Ramos (cell line): Measurements from ENCODE around the gene ZBTB20.

Experiments used
- in situ Hi-C: fragments of 300-500 bp; cut with MboI; formaldehyde crosslinking; loops from one replicate; pipeline ENCODE4 v1.14.3; 2022; ENCODE audit warnings: low sequenced_read_pairs; ENCODE audit not compliant: unreplicated experiment

The ZBTB20 gene

DNA sequence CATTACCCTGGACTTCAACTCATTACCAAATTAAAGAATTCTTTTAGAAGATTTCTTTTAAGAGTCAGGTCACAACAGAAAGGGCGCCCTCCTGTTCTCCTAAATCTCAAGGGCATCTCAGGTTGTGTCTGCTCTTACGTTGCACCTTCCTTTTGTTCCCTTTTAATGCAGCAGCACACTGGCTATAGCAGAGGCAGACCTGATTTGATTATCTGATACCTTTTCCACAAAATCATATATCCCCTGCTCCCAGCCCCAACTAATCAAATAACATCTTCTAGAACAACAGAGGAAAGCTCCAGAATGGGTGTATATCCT is 813.2 kb downstream of the ZBTB20 start:
- in situ Hi-C loops = no loop called here

DNA sequence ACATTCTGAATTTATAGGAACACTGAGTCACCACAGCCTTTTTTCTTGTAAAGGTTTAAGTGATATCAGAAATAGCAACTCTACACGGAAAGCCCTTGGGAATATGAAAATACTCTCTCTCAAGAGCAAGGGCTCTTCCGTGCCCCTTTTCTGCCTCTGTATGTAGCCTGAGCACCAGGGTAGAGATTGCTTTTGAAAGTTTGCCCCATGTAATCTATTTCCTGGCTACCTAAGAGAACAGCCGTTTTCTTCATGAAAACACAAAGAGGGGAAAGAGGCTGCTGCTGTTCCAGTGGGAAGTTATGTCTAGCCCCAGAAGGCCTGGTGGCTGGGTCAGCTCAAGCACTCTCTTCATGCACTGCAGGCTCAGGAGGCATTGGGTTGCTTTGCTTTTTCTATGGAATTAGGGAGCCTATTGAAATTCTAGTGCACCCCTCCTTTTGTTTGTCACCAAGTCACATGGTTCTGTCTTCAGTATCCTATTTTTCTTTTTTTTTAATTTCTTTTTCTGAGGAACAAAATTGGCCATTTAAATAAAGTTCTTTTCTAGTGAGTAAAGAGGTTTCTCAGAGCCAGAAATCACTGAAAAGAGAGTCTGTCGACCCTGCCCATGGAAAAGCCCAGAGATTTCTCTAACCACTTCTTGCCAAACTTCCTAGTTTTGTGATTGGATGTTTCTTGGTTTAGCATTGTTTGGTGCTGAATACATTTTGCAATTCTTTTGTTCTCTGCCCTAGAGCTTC is 813.7 kb downstream of the ZBTB20 start:
- in situ Hi-C loops = no loop called here

DNA sequence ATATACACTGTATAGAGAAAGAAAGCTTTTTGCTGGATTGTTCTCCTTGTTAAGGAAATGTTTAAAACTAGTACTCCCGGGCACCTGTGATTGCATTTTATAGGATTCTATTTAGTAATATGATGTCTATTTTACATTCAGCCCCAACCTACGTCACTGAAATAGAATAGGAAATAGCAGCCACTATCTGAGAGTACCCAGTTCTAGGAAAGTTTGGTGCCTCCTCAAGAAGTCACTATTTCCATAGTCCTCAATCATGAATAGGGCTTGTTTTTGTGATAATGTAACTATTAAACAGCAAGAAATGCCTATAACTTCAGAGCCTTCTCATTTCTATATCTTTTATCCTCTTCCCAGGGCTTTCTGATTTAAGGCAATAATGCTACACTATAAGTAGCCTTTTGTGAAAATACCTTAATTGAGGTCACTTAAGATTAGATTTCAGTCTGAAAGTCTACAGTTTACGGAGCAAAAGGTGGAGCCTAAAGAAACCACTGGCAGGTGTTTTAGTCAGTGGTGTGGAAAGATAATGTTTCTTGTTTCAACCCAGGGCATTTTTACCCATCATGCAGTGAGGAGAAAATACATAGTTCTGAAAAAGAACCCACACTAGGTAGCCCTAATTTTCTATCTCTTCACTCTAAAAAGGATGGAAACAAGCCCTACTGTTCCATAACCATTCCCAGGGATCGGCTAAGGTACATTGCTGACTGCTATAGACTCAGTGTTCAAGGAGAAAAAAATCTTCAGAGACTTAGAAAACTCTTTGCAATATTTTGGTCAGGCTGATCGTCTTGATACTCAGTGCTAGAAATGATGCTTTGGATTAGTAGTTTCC is 814.5 kb downstream of the ZBTB20 start:
- in situ Hi-C loops = no loop called here

DNA sequence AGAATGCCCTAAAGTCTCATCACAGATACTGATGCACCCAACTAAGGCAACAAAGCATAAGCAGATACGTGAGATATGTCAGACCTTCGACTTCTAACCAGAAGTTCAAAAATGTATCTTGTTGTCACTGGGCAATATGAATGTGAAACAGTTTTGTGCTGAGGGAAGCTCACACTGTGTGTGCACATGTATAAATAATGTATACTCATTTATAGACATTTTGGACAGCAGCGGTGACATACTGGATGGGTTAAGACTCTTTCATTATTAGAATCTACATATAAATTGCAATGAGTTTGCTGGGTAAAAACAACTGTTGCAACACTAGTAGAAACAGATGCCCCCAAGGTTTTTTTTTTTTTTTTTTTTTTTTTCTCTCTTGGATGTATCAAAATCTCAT is 815.4 kb downstream of the ZBTB20 start:
- in situ Hi-C loops = no loop called here

GRCh38 chr3:114331007-114331406 is 816.1 kb downstream of the ZBTB20 start:
- in situ Hi-C loops = no loop called here

DNA sequence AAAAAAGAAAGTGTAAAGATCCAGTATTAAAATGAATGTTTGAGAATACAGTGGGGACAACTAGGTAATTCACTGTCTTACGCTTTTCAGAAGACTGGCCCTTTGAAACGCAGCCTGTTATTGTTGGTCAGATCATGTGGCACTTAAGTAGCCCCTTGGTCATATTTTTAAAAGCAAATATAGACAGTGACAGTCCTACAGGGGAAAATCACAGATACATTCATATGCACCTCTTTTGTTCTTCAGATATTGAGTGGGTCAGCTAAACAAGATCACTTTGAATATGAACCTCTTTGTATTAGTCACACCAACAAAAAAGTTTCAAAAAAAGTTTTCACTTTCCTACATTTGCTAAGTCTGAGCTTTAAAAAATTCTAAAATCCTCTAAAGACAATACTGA is 817.3 kb downstream of the ZBTB20 start:
- in situ Hi-C loops = no loop called here

- in situ Hi-C loops = no loop called here
Observed at GRCh38 chr3:114328345-114328744, 818.7 kb downstream of the ZBTB20 start.

- in situ Hi-C loops = no loop called here
Observed at GRCh38 chr3:114327665-114328064, 819.4 kb downstream of the ZBTB20 start.

- in situ Hi-C loops = no loop called here
Observed at GRCh38 chr3:114323546-114324254, 823.4 kb downstream of the ZBTB20 start.

GRCh38 chr3:114320246-114320645 is 826.8 kb downstream of the ZBTB20 start:
- in situ Hi-C loops = no loop called here

DNA sequence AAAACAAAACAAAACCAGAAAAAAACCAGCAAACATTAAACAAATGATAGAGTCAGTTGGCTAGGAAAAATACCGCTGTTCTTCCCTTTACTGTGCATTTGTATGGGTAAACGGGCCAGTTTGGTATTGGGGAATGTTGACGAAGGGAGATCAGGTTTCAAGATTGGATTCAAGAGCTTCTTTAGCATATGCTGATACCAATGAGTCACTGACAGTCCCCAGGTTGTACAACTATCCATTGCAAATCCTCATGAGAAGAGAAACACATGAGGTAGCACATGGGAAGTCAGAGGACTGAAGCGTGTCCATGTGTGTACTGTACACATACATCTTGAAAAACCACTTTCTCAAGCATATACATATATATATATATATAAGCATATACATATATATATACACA is 827.6 kb downstream of the ZBTB20 start:
- in situ Hi-C loops = no loop called here

DNA sequence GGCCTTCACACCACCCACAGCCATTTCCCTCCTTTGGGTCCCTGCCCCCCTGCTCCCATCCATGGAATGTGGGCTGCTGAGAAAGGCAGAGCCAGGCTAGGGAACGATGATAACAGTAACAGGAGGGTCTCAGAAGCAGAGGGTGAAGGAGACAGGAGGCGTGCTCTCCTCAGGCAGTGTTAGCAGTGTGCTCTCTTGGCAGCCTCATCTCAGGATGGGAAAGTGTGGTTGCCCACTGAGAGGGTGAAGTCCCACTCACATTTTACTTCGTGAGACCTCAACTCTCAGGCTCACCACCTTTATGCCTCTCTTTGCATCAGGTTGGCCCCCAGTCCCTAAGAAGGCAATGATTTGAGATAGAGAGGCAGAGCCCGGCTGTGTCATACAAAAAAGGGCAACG is 828.8 kb downstream of the ZBTB20 start:
- in situ Hi-C loops = no loop called here

GRCh38 chr3:114314282-114314681 is 832.8 kb downstream of the ZBTB20 start:
- in situ Hi-C loops = no loop called here

DNA sequence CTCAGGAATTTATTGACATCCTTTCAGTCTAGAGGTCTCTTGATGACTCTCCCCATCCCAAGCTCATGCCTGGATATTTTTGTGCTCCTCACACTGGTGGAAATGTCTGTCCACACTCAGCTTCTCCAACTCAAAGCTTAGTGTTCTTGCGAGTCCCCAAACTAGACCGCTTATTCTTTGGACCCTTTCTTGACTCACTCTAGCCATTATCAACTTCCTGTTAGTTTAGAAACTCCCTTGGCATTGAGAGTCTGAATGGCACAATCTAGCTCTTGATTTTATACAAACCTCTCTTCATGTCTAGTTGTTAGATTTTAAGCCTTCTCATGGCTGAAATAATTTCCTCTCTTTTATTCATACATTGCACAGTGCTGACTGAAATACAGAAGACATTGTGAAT is 833.7 kb downstream of the ZBTB20 start:
- in situ Hi-C loops = no loop called here

GRCh38 chr3:114310695-114311094 is 836.4 kb downstream of the ZBTB20 start:
- in situ Hi-C loops = no loop called here

GRCh38 chr3:114308830-114309229 is 838.3 kb downstream of the ZBTB20 start:
- in situ Hi-C loops = no loop called here

DNA sequence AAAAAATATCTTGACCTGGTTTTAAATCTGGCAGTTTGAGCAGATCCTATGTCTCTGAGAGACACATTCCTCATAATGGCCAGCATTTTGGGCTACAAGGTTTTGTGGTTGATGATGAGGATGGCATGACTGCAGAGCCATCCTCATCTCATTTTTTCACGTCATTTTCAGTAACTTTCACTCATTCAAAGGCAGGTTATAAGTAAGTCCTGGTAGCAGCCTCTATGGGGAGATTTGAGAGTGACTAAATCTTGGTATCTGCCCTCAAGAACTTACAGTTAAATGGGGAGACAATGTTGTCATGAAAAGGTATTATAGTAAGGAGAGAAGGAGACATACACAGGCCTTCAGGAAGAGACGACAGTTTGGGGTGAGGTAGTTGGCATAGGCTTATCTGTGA is 838.7 kb downstream of the ZBTB20 start:
- in situ Hi-C loops = no loop called here

- in situ Hi-C loops = no loop called here
Observed at GRCh38 chr3:114307832-114308231, 839.3 kb downstream of the ZBTB20 start.

DNA sequence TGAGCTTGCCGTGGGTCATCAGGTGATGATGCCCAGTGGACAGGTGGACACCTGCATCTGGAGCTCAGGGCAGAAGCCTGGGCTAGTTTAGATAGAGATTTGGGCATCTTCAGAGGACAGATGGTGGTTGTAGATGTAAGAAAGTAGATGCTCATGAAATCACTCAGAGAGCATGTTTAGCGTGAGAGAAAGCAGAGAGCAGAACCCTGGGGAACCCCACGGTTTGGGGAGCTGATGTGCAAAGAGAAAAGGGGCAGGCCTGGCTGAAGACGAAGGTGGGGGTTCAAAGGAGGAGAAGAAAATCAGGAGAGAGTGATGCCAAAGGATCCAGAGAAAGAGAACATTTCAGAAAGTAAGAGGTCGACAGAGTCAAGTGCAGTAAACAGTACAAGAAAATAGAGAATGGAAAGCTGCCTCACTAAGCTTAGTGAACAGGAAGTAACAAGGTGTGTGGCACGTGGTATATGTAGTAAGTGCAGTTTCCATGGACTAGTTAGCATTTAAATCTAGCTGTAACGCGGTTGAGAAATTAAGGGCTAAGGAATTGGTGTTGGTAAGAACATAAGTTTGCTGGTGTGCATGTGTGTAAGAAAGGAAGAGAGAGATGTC is 839.8 kb downstream of the ZBTB20 start:
- in situ Hi-C loops = no loop called here

GRCh38 chr3:114299941-114300624 is 847.0 kb downstream of the ZBTB20 start:
- in situ Hi-C loops = no loop called here
